HG03025 (cell line): ENCODE results near the gene SEPTIN8.
A peak's percentile ranks its signal among the peaks of the same experiment; 100 is the strongest.

ENCODE experiments used
- ATAC-seq: cut with Tn5 transposase; IDR thresholded peaks from one replicate; pipeline ENCODE4 v1.9.1; 2021; ENCODE audit warnings: mild to moderate bottlenecking, moderate library complexity; ENCODE audit not compliant: unreplicated experiment, low FRiP score

The SEPTIN8 gene, protein sequence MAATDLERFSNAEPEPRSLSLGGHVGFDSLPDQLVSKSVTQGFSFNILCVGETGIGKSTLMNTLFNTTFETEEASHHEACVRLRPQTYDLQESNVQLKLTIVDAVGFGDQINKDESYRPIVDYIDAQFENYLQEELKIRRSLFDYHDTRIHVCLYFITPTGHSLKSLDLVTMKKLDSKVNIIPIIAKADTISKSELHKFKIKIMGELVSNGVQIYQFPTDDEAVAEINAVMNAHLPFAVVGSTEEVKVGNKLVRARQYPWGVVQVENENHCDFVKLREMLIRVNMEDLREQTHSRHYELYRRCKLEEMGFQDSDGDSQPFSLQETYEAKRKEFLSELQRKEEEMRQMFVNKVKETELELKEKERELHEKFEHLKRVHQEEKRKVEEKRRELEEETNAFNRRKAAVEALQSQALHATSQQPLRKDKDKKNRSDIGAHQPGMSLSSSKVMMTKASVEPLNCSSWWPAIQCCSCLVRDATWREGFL

GRCh38 chr5:132777209-132778069 is at the start of gene SEPTIN8:
SEPTIN8 (minus strand) TSS chr5:132777239; CDS start chr5:132777137, 102 bp downstream.
- ATAC-seq, result peak; percentile 54

DNA sequence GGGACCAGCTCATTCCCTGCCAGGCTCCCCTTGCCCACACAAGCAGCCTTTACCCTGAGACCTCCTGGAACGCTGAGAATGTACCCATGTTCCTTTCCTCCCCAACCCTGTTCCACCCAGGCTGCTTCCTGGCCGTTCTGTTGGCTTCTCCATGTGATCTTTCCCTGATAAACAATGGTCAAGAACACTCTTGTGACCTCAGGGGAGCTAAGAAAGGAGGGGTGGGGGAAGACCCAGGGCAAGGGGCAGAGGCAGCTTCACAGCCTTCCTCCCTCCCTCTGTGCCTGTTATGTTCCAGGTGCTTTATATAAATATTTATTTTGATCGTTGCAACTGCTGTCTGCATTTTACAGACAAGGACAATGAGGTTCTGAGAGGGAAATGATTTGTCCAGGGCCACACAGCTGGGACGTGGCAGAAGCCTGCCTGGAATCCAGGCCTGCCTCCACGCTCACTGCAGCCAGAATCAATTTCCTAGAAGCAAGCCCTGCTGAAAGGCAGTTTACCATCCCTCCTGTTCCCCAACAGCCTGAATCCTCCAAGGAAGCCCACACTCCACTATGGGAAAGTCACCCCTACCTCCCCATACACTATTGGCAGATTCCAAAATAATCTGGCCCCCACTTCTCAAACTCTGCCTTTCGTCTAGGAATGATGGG is 49.5 kb upstream of the SEPTIN8 start:
- ATAC-seq, result no peak

- no peak for ATAC-seq
Observed at GRCh38 chr5:132825834-132826391, 48.9 kb upstream of the SEPTIN8 start.

DNA sequence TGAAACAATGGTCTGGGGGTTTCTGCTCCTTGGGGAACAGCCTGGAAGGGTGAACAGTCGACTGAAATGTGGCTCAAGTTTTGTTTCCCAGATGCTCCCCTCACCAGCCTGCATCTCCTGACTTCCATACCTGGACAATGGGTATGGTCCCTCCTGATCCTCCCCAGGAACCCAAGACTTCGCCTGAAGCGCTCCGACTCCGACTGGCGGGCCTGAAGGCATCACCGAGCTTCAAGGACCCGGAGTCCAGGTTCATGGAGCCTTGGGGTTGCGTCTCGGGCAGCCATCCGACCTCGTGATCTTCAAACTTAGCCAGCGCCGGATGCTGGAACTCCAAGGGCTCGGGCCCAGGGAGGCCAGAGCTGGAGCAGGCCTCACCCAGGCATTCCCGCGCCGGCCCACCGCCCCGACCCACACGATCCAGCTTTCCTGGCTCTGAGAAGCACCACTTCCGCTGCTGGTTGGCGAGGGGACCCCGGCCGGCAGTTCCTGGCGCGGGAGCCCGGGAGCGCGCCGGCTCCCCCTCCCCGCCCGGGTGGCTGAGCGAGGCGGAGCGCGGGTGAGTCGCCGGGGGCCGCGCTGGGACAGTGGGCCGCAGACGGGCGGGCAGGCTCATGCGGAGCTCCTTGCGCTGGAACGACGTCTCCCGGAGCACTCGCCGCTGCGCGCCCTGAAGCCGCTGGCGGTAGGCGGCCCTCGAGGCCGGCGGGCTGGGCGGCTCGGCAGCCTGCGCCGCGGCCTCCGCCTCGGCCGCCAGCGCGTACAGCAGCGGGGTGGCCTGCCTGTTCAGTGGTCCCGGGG is 48.2 kb upstream of the SEPTIN8 start:
- no peak for ATAC-seq

DNA sequence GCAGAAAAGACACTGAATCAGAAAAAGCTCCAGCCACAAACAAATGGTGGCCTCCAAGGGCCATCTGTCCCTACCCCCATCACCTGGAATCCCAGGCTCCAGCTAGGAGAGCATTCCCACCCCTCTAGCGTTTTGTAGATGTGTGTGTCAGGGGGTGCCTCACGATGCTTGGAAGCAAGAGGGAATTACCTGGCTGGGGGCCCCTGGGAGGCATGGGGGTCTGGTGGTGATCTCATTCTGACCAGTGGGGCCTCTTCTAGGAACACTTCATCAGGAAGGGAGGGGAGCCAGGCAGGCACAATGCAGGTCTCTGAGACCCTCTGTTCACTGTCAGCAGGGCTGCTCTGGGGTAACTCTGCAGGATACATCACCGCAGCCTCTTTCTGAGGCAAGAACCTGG is 47.4 kb upstream of the SEPTIN8 start:
- ATAC-seq, result no peak

DNA sequence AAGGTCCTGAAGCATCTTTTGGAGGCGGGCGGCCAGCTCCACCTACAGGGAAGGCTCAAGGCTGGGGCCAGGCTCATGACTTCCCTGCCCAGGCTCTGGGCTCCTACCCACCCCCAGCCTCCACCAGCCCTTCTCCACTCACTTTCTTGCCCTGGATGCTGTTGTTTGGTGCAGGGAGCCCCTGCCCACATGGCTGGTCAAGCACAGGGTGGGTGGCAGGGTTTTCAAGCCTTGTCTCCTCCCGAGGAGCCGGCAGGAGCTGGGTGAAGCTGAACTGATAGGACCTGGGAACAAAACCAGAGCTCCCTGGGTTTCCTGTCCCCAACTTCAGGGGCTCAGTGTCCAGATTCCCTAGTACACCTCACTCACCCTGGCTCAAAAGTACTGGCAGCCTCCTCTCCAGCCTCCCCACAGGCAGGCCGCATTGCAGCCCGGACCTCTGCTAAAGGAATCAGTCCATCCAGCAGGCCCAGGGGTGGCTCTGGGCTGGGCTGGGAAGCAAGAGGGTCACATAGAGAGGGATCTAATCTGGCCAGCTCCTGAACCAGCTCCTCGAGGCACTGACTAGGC is 46.5 kb upstream of the SEPTIN8 start:
- no peak for ATAC-seq

DNA sequence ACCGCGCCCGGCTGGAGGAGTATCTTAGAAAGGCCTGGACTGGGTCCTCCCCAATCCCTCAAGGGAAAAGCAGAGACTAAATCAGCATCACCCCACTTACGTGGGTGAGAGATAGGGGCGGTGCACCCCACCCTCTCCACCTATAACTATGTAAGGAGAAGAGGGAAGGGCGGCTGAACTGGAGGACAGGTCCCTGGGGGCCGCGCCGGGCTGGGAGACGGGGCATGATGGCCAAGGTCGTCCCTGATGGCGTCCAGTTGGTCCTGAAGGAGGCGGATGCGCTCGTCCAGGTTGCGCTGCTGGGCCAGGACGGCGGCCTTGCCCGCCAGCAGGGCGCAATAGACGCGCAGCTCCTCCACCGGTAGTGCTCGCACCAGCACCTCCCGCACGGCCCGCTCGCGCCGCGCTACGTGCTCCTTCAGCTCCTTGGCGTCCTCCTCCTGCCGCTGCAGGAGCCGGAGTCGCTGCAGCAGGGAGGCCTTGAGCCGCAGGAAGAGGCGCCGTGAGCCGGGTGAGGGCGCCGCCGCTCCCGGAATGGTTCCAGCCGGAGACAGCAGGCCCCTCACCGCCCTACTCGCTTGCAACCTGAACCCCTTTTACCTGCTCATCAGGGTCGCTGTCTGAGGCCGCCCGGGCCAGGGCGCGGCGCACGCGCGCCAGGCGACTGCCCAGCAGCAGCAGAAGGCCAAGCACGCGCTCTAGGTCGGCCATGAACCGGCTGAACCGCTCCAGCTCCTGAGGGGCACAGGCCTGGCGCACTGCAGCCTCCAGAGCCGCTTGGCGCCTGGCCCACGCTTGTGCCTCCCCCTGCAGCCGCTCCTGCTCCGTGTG is 45.8 kb upstream of the SEPTIN8 start:
- ATAC-seq, result no peak

DNA sequence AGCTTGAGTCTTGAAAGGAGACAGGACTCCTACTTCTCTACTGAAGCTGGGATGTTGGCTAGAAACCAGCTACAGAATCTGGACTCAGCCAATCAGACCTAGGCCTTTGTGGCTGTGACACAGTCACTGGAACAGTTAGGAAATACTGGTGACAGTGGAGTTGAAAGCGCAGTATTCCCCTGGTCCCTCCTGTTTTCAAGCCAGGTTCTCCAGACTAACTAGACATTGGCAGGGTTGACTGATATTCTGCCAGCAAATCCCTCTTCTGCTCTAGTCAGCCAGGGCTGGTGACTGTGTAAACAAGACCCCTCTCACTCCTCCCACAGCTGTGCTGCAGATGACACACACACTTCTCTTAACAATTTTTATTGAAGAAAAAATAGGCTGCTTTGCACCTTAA is 44.8 kb upstream of the SEPTIN8 start:
- no peak for ATAC-seq

- no peak for ATAC-seq
Observed at GRCh38 chr5:132821350-132821749, 44.3 kb upstream of the SEPTIN8 start.

DNA sequence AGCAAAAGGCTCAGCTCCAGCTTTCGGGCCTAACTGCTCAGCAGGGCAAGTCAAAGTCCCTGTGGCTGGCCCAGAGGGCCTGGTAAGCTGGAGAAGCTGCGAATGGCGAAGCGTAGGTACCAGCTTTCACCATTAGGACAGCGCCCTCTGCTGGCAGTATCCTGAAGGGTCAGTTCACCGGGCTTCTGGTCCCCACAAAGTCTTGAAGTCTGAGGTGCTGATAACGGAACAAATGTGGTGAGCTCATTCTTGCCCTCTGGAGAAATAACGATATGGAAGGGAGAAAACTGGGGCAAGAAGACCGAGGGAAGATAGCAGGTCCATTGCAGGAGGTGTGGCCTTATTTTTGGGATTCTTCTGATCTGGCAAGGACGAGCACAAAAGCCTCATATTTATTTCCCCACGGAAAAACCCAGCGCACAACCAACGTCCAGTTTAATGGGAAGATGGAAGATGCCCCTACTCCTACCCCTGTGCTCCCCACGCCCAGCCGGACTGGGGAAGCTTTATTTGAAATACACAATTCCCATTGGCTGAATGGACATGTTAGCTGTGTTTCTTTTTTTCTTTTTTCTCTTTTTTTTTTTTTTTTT is 43.2 kb upstream of the SEPTIN8 start:
- ATAC-seq, result peak; percentile 79

DNA sequence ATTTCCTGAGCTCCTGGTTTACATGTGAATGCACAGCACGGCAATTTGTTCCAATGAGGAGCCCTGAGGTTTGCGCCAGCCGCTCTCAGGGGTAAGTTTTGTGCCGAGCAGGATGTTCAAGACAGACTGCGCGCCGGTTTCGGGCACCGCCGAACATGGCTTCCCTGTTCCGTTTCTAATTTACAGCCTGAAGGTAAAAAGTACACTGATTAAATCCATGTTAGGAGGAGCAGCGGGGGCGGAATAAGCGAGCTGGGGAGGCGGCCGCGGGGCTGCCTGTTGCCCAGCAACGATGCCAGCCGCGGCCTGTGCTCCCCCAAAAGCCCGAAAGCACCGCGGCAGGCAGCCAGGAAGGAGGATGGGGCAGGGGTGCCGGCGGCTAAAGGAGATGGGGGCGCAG is 42.4 kb upstream of the SEPTIN8 start:
- ATAC-seq, result no peak

DNA sequence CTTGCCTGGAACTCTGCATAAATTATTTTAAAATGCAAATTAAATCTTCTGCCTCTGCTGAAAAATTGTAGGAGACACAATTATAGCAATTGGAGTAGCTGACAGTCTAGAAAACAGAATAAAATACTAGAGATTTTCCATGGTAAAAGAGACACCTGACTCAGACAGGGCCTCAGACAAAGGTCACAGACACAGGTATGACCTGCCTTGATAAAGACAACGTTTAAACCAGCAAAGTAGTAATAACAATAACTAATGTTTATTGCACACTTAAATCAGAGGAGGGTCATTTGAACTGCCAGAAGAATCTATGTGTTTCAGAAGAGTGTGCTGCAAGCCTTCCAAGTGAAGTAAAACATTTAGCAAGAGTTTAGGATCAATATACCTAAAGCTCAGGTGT is 40.0 kb upstream of the SEPTIN8 start:
- ATAC-seq, result no peak

- ATAC-seq, result no peak
Observed at GRCh38 chr5:132816554-132816953, 39.5 kb upstream of the SEPTIN8 start.

- no peak for ATAC-seq
Observed at GRCh38 chr5:132816083-132816482, 39.0 kb upstream of the SEPTIN8 start.

DNA sequence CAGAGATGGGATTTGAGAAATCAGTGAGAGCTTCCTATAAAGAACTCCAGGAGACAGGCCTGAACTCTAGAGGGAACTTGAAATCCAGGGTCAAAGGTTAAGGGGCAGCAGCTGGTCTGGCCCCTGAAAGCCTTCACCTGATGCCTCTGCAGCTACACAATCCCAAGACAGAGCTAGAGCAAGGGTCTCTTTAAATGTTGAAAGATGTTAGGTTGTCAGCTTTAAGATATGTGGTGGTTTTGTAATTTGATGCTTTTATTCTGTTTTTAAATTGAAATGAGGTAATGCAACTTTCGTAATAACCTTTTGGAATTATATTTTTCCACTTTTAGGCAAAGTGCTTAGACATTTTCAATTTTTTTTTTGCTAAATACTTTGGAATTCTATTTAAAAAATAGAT is 38.4 kb upstream of the SEPTIN8 start:
- ATAC-seq, result no peak

GRCh38 chr5:132814503-132815294 is 37.7 kb upstream of the SEPTIN8 start:
- ATAC-seq, result no peak
